SW480 (cell line): ENCODE data around the gene KCTD5.

Experiments
- DNase-seq: peaks from one replicate; pipeline ENCODE4 v3.0.0-alpha.2; 2016; ENCODE audit warnings: low spot score

The KCTD5 gene

DNA sequence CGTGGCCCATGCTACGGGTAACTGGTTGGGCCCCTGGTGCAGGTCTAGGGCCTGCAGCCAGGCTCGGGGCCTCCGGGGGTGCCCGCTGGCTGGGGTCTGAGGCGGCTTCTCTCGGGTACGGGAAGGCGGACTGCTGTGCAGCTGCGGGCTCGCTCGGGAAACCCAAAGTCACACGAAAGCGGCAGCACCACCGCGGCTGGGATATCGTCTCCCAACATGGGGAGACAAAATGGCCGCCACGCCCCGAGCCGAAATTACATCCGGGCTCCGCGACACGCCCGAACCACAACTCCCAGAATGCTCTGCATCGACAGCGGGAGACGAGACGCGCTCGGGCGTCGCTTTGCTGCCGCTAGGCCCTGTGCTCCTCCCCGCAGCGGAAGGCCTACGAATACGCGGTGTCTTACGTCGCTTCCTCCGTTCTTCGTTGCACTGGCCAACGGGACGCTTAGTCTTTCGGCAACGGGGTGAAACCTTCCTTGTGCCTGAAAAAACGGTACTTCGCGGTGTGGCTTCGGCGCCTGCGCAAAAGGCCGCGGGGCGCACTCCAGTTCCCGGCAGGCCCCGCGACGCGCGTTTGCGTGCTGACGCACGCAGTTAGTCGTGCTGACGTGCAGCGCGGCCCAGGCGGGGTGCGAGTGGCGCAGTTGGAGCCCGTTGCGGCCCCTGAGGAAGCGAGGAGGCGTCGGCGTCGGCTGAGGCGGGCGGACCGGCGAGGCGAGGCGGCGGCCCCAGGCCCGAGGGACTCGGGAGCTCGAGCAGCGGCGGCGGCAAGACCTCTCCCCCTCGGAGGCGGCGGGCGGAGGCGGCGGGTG is 69.9 kb downstream of the KCTD5 start, which contains the start of gene SRRM2:
SRRM2 (plus strand) TSS at position 604 of the 815 bp plus-strand sequence. CDS start 3,727 bp downstream, outside the sequence.
- peak; percentile 92 for DNase-seq

DNA sequence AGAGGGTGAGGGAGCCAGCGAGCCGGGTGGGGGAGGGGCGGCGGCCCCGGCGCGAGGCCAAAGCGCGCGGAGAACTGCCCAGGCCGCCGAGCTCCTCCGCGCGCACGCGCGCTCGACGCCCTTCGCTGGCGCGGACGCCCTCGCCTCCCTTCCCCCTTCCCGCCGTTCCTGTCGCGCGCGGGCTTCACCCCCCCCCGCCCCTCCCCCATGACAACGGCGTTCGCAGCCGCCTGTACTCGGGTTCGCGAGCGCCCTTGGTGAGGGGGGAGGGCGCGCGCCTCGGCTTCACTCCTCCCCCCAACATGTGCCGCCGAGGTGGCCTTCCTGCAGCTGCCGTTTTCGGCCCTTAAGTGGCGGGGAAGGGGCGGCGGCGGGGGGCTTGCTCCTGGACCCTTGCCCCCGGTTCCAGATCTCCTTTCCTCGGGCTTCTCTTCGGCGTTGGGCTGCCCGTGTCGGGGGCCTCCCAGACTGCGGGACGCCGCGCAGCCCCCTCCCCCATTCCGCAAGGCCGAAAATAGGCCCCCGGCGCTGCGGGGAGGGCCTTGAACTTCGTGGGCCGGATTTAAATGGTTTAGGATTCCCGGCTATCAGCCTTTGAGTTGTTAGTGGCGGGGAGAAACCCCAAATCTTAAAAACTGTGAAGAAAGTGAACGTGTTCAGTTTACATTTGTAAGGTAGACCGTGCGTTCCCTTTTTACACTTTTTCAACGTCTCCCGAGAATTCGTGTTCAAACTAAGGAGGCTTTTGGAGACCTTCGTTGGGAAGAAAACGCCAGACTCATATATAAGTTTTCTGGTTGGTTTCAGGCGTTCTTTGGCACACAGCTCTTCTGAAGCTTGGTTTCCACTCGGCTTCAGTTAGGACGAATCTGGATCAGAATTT is 70.8 kb downstream of the KCTD5 start:
- DNase-seq: peak; percentile 71

DNA sequence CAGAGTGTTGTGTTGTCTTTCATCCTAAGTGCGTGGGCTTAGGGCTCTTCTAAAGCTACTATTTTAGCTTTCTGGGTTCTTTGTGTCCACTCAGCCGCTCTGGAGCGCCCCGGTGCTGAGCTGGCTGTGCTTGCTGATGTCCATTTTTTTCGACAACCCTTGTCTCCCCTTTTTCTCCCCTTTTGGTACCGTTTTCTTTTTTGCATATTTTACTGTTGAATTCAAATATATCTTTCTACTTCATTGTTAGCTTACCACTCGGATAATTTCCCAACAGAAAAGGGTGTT is 71.4 kb downstream of the KCTD5 start:
- DNase-seq: no peak

DNA sequence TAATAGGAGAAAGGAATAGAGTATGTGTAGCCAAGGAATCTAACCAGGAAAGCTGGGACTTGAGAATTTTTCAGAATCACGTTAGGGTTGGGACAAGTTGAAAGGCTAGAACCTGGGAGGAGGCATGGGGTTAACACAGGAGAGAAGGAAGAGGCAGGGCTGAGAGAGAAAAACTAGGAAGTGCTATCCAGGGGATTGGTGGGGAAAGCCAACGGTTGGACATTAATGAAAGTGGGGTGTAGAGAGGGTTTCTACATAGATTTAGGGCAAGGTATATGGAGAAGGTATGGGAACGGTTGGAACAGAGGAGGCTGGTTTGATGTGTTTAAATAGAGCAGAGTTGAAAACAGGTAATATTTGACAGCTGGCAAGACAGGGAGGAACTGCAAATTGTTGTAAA is 72.8 kb downstream of the KCTD5 start:
- no peak for DNase-seq

DNA sequence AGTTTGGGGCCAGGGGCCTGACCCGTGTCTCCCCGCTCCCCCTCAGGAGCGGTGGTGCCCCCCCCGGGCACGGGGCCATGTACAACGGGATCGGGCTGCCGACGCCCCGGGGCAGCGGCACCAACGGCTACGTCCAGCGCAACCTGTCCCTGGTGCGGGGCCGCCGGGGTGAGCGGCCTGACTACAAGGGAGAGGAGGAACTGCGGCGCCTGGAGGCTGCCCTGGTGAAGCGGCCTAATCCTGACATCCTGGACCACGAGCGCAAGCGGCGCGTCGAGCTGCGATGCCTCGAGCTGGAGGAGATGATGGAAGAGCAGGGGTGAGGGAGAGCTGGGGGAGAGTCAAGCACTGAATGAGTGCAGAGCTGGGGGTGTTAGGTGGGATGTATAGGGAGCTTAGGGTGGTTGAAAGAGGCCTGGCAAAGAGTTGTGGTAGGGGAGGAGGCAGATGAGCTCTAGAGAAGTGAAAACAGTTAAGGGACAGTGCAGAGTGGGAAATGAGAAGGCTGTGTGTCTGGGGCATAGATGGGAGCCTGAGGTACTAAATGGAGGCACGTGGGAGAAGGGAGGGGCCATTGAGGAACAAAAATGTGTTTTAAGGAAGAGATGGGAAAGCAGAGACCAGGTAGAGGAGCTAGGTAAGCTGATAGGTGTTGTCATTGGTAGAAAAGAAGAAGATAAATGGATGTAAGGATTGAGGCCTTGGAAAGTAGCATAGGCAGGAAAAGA is 74.1 kb downstream of the KCTD5 start:
- DNase-seq: no peak

DNA sequence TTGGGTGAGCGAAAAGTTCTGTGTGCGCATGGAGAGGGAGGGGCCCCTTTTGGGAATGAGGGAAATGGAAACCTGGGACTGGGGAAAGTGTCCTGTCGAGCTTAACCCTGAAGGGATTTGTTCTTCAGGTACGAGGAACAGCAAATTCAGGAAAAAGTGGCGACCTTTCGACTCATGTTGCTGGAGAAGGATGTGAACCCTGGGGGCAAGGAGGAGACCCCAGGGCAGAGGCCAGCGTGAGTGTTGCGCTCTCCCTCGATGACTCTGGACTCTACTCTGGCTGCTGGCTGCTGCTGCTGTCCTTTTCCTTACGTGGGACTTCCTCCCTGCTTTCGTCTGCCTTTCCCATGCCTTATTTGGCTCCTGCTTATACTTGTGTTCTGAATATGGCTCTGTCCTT is 75.0 kb downstream of the KCTD5 start:
- DNase-seq: no peak
